GM18498 (cell line): ENCODE results near the gene GALNT8.

ENCODE experiments used
- ATAC-seq: cut with Tn5 transposase; IDR thresholded peaks from one replicate; pipeline ENCODE4 v1.9.1; 2021; ENCODE audit warnings: mild to moderate bottlenecking, moderate library complexity; ENCODE audit not compliant: unreplicated experiment

The GALNT8 gene

GRCh38 chr12:4794491-4794890 lies 74.3 kb downstream of the GALNT8 start:
- no peak for ATAC-seq

- ATAC-seq, result no peak
These were observed 76.0 kb downstream of the GALNT8 start for GRCh38 chr12:4796216-4796615.

GRCh38 chr12:4796694-4797482 lies 76.7 kb downstream of the GALNT8 start:
- ATAC-seq, result no peak

GRCh38 chr12:4800555-4800954 lies 80.4 kb downstream of the GALNT8 start:
- ATAC-seq, result no peak

GRCh38 chr12:4802841-4803240 lies 82.6 kb downstream of the GALNT8 start:
- ATAC-seq, result no peak

GRCh38 chr12:4806439-4807115 lies 86.4 kb downstream of the GALNT8 start:
- no peak for ATAC-seq

- no peak for ATAC-seq
These were observed 87.0 kb downstream of the GALNT8 start for GRCh38 chr12:4807116-4807783.

- no peak for ATAC-seq
These were observed 87.6 kb downstream of the GALNT8 start for GRCh38 chr12:4807813-4808212.

- no peak for ATAC-seq
These were observed 88.8 kb downstream of the GALNT8 start for GRCh38 chr12:4809013-4809448.

GRCh38 chr12:4809449-4810218 lies 89.4 kb downstream of the GALNT8 start:
- ATAC-seq, result no peak

GRCh38 chr12:4810219-4810671 lies 90.0 kb downstream of the GALNT8 start:
- no peak for ATAC-seq

- ATAC-seq, result no peak
These were observed 92.6 kb downstream of the GALNT8 start for GRCh38 chr12:4812624-4813327.

GRCh38 chr12:4813741-4814140 lies 93.5 kb downstream of the GALNT8 start:
- no peak for ATAC-seq

- no peak for ATAC-seq
These were observed 94.3 kb downstream of the GALNT8 start for GRCh38 chr12:4814485-4814884.

- no peak for ATAC-seq
These were observed 96.7 kb downstream of the GALNT8 start for GRCh38 chr12:4816744-4817525.

GRCh38 chr12:4817880-4818279 lies 97.7 kb downstream of the GALNT8 start:
- ATAC-seq, result no peak

- ATAC-seq, result no peak
These were observed 99.5 kb downstream of the GALNT8 start for GRCh38 chr12:4819654-4820053.

- ATAC-seq, result no peak
These were observed 100.8 kb downstream of the GALNT8 start for GRCh38 chr12:4820971-4821370.
